GM18507 (cell line): Measurements from ENCODE around the gene FYB1.
"Not testable (repeated sequence)": the region's sequence is repeated elsewhere in the genome, so short reads cannot be mapped to it uniquely, and the experiment has no call there.

Experiments
- DNase-seq: peaks from one replicate; pipeline ENCODE4 v3.0.0; 2011; ENCODE audit warnings: low read depth; ENCODE audit not compliant: insufficient read length; ENCODE audit errors: extremely low spot score
- FAIRE-seq: peaks from 2 replicates; lab custom pipeline; 2011; peaks lifted over from hg19 to GRCh38; lab: Jason Lieb, UNC

Gene FYB1

DNA sequence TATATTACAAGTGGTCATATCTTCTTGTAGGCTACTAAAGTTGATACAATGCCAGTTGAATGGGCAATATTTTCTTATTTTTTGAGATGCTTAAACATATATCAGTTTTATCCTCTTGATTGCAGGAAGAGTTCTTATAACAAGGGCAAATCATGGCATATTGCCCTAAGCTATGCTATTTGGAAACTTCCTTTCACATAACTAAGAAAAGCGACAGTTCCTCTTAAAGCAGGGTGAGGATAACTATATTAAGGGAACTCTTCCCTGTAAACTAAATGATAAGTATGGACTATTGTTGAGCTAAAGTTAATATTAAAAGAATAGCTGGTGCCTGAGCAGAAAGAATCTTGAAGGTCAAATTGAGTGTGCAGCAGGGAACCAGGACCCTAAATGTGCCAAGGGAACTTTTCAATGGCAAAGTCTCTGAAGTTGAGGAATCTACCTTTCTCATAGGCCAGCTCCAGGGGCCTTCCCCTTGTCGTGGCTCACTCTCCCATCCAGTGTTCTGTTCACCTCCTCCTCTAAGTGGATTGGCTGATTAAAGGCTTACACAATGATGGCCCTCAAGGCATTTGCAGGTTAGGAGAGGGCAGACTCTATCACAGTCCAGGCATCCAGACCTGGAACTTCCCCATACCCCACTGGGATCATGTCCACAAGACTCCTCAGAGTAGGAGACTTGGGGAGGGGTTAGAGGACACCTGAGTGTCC, 26.8 kb downstream of the FYB1 start:
- no peak for DNase-seq
- no peak for FAIRE-seq

DNA sequence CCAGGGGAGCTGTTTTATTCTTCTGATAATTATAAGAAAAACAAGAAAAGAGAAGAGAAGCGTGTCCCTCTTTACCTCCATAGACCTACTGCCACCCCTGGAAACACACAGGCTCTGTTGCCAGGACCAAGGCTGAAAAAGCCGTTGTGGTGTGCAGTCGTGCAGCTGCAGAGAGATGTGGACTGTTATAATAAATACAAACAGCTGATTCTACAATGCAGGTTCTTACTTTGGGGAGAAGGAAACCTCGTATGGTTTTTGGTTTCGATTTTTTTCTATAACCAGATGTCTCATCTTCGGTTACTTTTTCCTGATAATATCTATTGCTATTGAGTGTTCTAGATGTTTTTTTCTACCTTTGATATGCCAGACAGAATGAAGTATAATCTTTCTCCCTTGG, 28.1 kb downstream of the FYB1 start:
- FAIRE-seq = no peak
- DNase-seq = no peak

- DNase-seq (no peak), FAIRE-seq (no peak)
These were observed 28.9 kb downstream of the FYB1 start for GRCh38 chr5:39190311-39191102.

GRCh38 chr5:39189292-39189955, 29.9 kb downstream of the FYB1 start:
- no peak for FAIRE-seq

DNA sequence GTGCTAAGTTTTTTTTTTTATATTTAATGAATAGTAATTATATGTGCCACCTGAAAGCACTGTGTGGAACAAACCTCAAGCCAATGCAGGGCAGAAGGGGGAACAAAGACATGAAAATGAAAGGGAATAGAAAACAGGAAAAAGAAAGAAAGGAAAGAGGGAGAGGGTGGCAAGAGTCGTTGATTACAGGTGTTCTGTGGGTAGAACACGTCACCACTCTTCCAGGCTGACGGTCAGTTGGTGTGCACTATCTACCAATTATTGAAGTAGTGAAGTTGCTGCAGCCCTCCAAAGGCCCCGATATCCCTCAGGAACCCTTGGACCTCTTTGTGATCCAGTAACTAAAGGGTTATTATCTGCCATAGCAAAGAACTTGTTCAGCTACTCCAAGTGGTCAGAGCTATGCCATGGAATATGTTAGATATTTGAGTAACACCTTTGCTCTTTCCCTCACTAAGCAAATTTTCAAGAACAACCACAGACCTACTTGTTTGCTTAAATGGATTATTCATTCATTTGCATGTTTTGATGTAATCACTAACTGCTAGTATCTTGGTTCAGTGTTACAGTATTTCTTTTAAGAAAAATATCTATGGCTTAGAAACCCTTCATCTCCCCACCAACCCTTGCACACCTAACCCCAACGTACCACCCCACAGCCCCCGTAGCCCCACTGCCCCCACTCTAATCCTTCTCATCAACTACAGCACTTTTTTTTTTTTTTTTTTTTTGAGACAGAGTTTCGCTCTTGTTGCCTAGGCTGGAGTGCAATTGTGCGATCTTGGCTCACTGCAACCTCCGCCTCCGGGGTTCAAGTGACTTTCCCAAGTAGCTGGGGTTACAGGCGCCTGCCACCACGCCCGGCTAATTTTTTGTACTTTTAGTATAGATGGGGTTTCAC, 31.3 kb downstream of the FYB1 start:
- no peak for FAIRE-seq
- DNase-seq = no peak

More at GRCh38 chr5:39189292-39189955, 29.9 kb downstream of the FYB1 start:
- no peak for DNase-seq

DNA sequence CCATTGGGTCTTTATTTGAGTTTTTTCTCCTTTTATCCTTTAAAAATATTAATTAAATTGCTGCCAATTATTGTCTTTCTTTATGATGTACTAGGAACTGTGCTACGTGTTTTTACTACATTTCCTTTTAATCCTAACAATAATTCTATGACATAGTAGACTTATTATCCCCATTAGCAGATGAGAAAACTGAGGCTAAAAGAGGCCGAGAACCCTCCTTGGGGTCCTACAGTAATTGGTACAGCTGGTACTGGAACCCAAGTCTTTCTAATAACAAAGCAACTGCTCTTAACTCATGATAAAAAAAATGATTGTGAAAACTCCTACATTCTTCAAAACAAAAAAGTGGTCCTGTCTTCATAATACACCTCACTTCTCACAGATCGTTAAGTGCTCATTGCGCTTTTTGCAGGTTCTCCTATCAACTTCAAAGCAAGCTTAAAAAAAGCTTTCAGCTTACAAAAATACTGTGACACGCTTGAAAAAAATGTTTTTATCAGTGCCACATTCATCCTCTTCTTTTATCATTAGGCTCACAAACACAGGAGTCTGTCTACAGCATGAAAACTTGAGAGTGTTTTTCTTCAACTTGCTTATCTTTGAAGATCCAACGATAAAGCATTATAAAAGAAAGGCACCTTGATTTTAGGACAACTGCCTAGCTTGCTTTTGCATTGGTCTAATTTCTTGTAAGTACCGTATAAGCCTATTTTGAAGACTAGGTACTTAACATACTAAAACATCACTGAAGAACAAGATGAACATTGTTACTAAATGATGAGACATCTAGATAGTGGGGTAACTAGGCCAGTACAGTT, 32.4 kb downstream of the FYB1 start:
- FAIRE-seq = no peak
- no peak for DNase-seq

- DNase-seq (no peak), FAIRE-seq (no peak)
These were observed 33.1 kb downstream of the FYB1 start for GRCh38 chr5:39186289-39186688.

GRCh38 chr5:39185761-39186160, 33.6 kb downstream of the FYB1 start:
- DNase-seq (no peak), FAIRE-seq (no peak)

DNA sequence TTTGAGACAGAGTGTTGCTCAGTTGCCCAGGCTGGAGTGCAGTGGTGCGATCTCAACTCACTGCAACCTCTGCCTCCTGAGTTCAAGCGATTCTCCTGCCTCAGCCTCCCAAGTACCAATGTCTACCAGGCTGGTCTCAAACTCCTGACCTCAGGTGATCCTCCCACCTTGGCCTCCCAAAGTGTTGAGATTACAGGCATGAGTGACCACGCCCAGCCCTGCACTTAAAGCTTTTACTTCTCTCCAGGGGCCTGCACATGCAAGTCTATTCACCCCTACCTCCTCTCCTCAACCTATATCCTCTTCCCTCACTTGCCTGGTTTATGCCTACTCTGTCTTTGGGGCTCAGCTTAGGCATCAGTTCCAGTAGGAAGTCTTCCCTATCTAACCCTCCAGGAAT, 39.8 kb downstream of the FYB1 start:
- not testable (repeated sequence) for DNase-seq, FAIRE-seq

DNA sequence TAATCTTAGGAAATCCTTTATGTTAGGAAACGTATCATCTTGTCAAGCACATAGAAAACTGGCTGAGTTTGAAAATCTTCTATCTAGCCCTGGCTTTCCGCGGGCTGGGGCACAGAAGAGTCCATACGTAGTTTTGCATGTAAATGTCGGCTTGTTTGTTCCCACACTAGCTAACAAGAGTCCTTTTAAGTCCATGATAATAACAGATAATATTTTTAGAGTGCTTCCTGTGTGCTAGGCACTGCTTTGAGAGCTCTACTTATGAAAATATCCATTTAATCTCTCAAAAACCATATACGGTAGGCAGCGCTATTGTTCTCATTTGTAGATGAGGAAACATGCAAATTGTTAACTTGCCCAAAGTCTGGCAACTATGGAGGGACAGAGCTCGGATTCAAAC, 40.5 kb downstream of the FYB1 start:
- FAIRE-seq (no peak), DNase-seq (no peak)

DNA sequence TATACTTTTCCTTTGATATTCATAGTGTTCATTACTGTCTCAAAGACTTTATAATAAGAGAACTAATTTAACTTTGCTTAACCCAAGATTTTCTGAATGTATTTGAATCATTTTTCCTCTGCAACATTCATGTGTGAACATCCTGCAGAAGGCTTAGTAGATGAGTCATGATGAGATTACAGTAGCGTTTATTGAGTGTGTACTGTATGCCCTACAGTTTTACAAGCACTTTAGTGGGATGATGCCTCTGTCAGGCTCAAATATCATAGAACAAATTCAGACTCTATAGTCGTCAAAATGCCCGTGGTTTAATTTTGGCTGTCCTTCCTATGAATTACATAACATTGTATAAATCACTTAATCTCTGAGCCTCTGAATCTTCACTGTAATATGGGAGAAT, 41.2 kb downstream of the FYB1 start:
- DNase-seq (no peak), FAIRE-seq (no peak)

- DNase-seq (no peak), FAIRE-seq (peak; percentile 56)
These were observed 41.8 kb downstream of the FYB1 start for GRCh38 chr5:39177631-39177964.

DNA sequence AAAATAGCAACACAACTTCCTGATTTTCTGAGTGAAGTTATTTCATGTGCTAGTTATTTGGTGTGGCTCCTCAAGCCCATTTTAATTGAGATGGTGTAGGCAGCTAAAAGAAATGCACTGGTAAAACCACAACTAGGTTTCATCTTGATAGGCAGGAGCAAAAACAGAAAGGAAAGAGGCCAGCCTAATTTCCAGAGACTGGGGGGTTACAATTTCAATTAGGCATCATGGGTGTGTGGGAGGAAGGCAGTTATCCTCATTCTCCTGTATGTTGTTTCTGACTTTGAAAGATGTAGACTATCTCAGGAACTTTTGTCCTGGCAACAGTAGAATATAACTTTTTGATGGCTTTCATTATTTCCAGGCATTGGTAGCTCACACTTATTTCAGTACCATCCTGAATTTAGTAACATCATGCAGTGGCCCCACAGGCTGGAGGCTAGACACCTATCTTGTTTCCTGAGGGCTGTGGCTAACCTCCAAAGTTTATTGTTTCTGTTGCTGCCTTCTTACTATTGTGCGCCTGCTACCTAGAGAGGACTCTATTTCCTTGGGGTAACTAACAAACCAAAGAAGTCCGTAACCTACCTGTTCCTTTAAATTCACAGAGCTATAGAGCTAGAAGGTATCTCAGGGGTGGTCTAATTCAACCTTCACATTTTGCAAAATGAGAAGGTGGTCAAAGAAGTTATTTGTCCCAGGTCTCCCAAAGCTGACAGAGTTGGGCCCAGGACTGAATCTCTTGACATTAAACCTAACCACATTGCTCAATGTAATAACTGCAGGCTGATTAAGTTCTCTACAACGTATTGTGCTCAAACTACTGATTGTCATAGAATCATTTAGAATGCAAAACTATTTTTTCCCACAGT, 42.4 kb downstream of the FYB1 start:
- no peak for FAIRE-seq
- DNase-seq = no peak

- no peak for FAIRE-seq
- no peak for DNase-seq
These were observed 43.9 kb downstream of the FYB1 start for GRCh38 chr5:39175273-39175955.

GRCh38 chr5:39173069-39173468, 46.3 kb downstream of the FYB1 start:
- FAIRE-seq = no peak
- no peak for DNase-seq

GRCh38 chr5:39172593-39172992, 46.8 kb downstream of the FYB1 start:
- DNase-seq (no peak), FAIRE-seq (peak; percentile 24)

DNA sequence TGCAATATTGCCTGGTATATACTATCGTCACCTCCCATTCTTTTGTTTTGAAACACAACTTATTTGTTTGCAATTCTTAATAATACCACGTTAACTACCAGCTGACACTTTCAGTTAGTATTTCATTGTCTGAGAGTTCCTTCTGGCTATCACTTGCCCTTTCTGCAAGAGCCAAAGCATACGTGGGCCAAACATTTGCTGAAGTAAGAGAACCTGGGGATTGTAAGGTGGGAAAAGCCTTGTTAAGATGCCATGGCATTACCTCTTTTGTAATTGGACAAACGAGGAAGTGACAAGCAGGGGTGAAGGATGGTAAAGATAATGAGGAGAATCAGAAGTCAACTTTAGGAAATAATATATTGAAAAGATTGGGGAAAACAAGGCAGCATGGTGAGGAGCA, 47.7 kb downstream of the FYB1 start:
- FAIRE-seq (no peak), DNase-seq (no peak)
